Hematopoietic multipotent progenitor cell treated with erythropoietin and hydrocortisone succinate and interleukin-3 and kit ligand, for 6 days (in vitro differentiated cells): ENCODE results near the gene XYLT1.

Experiments
- DNase-seq: peaks from one replicate; pipeline ENCODE4 v3.0.0-alpha.2; 2015

XYLT1 gene

DNA sequence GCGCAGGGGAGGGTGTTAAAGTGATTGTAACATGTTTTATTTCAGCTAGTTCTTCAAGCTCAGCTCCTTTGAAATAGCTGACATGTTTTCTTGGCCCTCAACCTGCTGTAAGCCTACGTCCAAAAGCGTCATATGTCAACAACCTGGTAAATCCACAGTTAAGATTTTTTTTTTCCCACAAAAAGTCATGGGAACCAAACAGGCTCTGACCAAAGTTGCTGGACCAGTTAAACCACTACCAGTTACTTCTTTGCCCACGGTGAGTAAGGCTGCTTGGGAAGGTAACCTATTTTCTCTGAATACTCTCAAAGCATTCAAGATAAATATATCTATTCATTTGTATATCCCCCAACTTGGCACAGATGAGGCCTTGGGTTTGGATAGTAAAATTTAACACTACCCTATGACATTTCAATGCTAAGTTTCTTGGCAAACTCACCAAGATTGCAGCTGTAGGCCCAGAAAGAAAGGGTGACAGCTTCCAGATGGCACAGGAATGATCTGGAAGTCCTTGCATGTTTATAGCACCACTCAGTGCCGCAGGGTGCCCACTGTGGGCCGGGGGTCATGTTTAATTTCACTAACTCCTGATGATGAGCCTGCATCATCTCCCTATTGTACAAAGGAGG, 166.2 kb downstream of the XYLT1 start:
- DNase-seq, result no peak

DNA sequence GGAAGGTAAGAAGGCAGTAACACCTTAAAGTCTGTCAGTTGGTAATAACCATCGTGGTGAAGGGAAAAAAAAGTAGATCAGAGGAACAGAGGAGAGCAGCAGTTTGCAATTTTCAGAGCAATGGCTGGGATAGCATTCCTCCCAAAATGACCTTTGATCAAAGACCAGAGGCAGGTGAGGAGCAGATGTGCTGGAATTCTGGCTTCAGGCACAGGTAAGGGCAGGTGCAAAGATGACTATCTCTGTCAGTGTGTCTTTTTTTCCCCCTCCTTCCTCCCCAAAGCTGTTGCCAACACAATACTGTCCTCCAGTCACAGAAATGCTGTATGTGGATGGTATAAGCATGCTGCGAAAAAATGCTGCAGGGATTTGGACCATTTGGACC, 166.7 kb downstream of the XYLT1 start:
- DNase-seq, result no peak

DNA sequence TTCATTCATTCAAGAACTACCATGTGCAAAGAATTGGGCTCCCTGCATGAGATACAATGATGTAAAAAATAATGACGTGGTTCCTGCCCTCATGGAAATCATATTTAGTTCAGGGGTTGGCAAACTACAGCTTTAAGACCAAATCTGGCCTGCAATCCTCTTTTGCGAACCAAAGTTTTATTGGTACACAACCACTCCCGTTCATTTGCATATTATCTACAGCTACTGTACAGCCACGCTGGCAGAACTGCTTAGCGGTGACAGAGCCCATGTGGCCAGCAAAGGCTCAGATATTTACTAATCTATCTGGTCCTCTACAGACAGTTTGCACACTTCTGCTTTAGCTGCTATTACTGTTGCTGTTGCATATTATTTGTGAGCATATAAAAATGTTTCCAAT, 167.7 kb downstream of the XYLT1 start:
- peak; percentile 78 for DNase-seq

DNA sequence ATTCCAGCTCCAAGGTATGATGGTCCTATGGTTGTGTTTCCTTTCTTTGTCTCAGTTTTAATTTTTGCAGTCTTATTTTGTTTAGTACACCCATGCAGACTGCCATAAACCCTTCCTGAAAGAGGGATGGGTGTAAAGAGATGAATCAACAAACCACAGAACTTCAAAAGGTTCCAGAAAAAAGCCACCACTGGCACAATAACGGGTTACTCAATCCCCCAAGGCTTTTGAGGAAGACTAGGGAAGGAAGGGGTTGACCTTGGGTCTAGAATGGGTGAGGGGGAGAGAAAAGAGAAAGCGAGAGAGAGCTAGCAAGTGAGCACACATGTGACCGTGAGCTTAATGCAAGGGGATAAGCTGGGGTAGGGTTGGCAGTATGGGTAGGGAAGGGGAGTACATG, 168.1 kb downstream of the XYLT1 start:
- no peak for DNase-seq

DNA sequence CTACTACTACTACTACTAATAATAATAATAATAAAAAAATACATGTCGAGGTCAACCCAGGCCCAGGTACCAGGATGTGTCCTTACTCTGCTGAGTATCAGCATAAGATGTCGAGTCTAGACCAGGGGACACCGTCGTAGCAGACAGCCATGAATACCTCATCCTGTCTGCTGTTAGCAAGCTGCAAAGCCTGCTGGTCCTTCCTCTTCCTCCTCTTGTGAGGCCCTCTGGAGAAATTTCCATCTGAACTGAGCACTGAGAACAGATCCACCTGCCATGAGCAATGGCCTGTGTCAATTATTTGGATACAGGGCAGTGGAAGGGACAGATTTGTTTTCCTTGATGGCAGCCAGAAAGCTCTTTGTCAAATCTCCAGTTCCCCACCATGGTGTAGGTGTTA, 168.5 kb downstream of the XYLT1 start:
- no peak for DNase-seq

DNA sequence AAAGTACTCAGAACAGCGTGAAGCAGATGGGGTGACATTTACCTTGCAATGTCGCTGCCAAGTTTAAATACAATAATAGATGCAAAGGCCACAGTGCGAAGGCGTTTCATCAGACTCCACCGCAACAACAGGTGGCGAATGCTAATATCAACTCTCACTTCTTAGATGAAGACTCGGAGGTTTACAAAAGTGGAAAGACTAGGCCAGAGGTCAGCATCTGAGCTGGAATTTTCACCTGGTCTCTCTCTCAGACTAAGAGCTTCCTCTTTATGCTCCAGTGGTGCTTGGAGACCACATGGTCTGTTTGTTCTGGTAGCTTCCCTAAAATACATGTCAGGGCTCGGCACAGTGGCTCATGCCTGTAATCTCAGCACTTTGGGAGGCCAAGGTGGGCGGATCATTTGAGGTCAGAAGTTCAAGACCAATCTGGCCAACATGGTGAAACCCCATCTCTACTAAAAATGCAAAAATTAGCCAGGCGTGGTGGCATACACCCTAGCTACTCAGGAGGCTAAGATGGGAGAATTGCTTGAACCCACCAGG, 169.1 kb downstream of the XYLT1 start:
- peak; percentile 36 for DNase-seq

DNA sequence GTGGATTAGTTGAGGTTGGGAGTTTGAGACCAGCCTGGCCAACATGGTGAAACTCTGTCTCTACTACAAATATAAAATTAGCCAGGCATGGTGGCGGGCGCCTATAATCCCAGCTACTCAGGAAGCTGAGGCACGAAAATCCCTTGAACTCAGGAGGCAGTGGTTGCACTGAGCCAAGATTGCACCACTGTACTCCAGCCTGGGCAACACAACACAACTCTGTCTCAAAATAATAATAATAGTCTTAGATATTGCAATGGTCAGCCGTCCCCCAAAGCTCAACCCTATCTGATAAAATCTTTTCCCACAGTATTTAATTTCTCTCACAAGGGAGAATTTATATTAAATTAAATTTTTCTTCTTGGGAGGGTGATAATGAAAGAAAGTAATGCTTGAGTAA, 169.6 kb downstream of the XYLT1 start:
- DNase-seq, result no peak

DNA sequence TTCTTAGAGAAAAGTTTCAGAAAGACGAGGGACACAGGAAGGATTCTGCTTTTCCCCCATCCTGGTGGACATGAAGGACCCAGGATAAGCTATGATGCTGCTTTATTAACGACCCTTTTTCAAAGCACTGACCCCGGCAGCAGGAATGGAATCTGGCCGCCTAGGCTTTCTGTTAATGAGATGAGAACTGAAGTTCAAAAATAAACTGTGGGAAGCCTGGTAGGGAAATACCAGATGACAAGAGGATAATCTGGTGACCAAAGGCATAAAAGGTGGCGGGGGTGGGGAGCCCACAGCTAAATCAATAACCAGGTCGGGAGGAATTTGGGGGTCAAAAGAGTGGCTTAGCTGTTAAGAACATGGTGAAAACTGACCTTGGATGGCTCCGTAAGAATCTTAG, 171.0 kb downstream of the XYLT1 start:
- no peak for DNase-seq

DNA sequence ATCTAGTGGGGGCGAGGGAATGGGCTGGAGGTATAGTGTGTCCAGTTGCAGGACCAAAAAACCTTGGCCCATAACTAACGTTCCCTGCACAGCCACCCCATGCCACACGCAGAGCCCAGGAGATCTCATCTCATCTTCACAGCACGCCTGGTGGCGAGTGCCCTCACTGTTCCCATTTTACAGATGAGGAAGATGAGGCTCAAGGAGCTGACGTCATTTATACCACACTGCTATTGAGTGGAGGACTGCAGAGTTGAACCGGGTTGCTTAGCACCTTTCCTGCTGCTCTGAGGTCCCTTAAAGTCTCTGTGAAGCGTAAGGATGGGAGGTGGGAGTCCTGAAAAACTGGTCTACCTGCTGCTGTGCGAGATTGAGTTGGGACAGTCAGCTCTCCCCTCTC, 172.5 kb downstream of the XYLT1 start:
- no peak for DNase-seq

DNA sequence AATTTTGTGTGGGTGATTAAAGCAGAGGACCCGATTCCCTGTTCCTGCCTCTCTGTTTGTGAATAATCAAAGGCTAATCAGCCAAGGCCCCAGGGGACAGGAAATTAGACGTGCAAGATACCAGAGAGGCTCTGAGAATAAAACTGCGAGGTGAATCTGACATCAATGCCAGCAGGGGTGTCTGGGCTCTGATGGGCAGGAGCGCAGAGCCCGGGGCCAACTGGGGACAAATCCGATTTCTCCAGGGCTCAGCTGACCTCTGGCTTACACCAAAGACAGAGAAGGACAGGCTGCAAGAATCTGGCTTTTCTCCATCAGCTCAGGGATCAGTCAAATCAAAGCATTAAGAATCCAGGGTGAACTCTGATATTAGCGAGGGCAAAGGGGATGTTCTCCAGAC, 174.3 kb downstream of the XYLT1 start:
- no peak for DNase-seq

DNA sequence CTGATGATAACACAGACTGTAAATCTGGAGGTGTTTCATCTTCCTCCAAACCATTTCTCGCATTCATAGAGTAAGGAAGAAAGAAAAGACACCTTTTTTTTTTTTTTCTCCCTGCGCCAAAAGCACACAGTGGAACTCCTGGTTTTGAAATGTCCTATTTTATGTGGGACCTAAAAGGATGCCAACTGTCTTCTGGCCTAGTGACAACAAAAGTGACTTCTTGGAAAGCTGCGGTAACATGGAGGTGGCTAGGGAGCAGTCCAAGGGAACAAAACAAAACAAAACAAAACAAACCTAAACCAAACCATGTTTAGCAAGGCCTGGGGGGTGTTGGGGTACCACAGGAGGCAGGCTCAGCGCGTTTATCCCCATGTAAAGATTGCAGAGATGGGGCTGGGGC, 174.8 kb downstream of the XYLT1 start:
- DNase-seq, result no peak

DNA sequence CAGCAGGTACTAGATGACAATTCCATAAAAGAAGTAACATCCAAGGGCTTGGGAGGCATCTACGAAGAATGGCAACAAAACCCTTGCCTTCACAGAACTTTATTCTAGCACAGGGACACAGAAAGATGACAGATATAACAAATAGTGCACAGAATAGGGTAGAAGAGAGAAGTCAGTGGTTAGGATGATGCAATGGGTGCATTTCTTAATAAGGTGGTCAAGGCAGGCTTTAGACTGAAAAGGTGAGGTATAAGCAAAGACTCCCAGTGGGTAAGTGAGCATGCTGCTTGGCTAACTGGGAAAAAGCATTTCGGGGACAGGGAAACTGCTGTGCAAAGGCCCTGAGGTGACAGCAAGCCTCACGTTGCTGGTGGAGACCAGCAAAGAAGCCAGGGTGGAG, 175.9 kb downstream of the XYLT1 start:
- peak; percentile 51 for DNase-seq

DNA sequence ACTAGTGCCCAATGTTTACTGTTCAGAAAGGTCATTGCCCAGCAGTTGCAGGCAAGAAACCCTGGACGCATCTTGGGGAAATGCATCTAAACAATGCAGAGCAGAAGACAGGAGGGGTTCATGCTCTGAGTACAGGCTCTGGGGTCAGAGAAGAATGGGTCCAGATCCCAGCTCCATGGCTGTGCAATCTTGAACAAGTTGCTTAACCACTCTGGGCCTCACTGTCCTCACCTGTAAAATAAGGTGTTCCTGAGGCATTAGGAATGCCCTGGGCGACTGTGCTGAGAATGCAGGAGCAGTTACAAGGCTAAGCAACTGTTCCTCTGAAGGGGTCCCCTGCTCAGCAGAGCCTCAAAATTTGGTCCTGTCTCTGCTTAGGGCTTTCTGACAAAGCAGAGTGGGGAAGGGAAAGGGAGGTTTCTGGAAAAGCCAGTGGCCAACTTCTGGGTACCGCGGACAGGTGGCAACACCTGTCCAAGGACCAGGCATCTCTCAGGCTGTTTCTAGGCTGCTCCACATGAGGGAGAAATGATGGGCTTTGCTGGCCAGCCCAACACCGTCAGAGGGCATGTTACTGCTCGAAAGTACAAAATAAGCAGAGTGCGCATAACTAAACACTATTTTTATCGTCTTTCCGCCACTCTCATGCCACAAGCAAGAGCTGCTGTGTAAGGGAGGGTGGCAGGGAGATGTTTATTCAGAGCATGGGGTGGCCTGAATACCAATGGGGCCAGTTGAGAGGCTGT, 176.8 kb downstream of the XYLT1 start:
- DNase-seq, result no peak

DNA sequence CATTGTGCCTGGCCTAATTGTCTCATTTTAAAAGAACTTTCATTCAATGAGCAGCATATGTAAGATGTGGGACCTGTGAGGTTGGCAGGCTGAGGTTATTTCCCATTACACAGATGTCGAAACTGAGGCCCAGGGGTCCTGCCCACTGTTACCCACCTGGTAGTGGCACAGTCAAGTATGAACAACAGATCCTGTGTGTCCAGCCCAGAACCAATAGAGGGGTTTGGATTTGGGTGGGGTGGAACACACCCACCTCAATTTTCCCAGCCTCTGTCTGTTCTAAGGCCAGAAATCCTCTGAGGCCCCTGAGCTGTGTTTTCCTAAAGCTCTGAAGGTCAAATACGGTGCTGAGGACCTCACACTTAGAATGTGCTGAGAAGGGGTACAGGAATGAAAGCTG, 179.5 kb downstream of the XYLT1 start:
- DNase-seq, result no peak

DNA sequence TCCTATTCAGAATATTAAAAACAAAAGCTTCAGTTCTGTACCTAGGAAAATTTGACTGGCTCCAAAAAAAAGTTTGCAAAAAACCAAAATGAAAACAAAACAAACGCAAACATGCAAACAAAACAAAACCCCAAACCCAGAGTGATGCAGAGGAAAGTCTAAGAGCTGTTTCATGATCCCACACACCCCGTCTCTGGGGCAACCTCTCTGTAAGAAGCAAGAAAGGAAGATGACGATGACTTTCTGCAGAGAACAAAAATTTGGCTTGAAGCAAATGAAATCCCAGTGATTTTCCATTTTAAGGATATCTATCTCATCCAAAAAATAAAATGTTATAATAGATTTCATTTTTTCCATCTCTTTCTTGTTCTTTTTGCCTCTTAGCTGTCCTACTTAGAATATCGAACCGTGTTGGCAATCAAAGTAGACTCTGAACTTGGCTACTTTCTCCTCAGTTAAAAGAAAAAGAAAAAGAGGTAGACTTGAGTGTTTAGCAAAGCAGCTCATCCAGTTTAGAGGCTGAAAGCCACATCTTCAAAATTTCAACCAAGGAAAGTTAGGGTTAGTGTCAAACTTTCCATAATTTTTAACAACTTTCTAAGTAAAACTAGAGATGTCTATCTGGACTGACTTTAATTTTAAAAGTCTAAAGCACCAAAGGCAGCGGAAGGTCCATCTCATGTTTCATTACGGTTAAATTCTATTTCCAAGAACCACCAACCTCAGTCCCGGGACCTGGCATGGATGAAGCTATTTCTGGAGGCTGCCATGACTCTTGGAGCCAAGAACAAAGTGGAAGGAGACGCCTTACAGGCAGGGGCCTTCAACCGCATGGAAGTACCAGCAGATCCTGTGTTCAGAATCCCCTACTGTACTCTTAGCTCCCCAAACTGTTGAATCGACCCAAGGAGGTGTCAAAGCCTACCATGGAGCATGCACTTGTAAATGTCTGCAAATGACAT, 180.8 kb downstream of the XYLT1 start:
- no peak for DNase-seq

DNA sequence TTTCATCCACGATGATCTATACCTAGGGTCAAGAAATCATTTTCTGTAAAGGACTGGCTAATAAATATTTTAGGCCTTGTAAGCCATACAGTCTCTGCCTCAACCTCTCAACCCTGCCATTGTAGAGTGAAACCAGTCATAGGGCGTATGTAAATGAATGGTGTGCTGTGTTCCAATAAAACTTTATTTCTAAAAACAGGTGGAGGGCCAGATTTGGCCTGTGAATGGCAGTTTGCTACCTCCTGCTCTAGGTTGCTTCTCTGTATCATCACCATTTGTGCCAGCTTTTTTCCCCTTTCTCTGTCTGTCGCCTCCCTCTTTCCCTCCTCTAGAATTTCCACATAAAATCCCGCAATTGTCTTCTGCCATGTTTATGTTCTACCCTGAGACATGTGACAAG, 181.7 kb downstream of the XYLT1 start:
- DNase-seq, result no peak

DNA sequence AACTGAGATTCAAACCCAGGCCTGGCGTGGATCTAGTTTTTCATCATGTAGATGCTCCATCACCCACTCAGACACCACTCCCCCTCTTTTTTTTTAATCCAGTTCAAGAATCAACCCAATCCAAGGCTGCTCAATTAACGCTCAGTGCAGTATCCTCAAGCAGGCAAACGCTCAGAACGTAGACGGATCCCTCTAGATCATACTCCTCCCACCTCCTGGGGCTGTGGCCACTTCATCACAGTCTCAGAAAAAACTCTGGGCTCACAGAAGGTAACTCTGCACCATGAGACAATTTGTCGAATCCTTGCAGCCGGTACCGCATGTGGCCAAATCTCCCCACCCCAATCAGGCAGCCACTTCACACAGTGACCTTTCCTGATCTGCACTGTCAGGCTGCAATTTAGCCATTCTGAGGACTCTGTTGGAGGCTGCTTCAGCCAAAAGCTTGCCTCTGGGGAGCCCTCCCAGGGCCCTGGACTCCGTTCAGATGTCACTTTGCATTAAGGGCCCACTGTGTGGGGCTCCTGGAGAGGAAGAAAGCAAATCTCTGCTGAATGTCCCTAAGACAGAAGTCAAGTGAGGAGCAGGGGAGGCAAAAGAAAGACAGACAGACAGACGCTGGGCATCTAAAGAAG, 183.5 kb downstream of the XYLT1 start:
- DNase-seq, result no peak

DNA sequence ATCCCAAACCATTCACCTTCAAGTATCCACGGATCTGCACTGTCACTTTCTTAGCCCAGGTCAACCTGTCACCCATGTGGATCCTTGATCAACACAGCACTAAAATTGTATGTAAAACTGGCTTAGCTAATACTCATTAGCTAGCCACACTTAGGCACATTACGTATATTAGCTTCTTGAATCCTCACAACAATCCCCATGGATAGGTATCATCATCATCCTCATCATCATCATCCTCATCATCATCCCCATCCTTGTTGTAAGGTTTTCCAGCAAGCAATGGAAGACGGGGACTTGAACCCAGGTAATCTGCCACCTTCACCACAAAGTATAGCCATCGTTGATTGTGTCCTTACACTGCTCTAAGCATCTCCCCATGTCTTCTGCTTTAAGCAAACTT, 184.3 kb downstream of the XYLT1 start:
- DNase-seq, result no peak

DNA sequence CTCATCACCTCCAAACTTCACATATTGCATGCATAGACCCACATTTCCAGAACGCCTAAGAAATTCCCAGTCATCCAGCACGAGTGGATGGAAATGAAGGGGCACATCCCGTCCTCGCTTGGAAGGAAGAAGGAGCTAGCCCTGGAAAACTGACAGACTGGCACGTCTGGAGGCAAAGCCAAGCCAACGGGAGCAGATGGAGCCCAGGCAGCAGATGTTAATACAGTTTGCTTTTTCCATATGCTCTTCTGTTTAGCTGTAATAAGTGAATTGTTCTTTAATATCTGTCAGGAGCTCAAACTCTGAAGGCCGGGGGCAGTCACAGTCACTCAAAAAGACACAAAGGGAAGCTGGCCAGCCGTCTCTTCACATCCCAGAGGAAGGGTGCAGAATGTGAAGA, 187.7 kb downstream of the XYLT1 start:
- no peak for DNase-seq

DNA sequence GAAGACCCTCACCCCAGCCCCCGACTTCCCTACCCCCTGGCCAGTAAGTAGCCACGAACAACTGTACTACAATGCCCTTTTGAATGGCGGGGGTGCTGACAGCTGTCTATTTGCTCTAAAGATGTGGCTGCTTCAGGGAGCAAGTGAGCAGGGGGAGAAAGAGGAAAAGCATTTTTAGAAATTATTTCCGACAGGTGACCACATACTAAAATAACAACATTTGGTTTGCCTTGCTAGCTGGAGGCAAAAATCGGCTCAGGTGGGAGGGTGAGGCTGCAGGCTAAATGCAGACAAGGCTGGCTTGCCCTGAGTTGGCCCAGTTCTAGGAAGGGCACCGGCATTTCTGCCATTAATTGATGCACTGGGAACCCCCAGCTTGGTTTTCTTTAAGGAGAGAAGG, 188.5 kb downstream of the XYLT1 start:
- no peak for DNase-seq

DNA sequence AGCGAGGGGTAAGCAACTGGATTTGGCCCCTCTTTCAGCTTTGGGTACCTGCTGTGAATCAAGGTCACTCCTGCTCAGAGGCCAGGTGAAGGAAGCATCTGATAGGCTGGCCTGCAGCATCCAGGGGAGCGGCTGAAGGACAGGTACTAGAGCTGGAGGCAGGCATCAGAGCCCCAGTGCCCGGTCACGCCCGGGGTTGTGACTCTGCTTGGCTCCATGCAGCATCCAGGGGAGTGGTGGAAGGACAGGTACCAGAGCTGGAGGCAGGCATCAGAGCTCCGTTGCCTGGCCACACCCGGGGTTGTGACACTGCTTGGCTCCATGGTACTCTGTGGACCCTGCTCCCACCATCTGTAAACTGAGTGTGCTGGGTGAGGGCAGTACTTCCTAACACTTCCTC, 189.7 kb downstream of the XYLT1 start:
- DNase-seq, result no peak

DNA sequence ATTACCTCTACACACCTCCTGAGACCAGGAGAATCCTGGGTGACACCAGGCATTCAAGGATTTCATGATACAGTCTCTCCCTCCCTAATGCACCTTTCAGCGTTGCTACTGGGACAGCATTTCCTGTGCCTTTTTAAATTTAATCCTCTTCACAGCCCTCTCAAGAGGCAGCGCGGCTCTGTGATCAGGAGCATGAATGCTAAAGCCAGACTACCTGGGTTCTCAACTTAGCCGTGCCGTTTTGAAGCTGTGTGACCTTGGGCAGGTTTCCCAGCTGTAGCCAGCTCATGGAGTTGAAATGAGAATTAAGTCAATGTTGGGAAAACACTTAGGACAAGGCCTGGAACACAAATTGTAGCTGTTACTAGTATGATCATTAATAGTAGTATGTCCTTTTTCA, 191.8 kb downstream of the XYLT1 start:
- no peak for DNase-seq

DNA sequence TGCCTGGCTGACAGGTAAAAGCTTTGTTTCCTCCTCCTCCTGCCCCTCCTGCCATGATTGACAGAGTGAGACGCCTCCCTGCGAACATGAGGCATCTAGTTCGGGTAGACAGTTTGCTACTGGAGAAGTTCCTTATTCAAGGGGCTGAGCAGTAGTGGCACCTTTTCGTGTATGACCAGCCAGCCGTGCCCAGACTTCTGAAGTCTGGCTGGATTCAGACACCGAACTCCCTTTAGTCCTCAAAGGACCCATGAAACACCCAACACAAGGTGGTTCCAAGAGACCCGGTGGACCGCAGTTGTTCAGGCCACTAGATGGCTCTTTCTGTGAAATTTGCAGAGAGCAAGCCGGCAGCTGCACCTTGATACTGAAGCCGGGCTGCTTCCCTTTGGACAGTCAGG, 192.8 kb downstream of the XYLT1 start:
- peak; percentile 27 for DNase-seq
